Measurements from ENCODE around the gene CMTM5.

- TF ChIP-seq, protein P1, sequence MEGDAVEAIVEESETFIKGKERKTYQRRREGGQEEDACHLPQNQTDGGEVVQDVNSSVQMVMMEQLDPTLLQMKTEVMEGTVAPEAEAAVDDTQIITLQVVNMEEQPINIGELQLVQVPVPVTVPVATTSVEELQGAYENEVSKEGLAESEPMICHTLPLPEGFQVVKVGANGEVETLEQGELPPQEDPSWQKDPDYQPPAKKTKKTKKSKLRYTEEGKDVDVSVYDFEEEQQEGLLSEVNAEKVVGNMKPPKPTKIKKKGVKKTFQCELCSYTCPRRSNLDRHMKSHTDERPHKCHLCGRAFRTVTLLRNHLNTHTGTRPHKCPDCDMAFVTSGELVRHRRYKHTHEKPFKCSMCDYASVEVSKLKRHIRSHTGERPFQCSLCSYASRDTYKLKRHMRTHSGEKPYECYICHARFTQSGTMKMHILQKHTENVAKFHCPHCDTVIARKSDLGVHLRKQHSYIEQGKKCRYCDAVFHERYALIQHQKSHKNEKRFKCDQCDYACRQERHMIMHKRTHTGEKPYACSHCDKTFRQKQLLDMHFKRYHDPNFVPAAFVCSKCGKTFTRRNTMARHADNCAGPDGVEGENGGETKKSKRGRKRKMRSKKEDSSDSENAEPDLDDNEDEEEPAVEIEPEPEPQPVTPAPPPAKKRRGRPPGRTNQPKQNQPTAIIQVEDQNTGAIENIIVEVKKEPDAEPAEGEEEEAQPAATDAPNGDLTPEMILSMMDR (IDR thresholded peaks at IDR 0.05) = no peak
- no peak for TF ChIP-seq POLR2A (IDR thresholded peaks at IDR 0.05)
These were observed 48.3 kb downstream of the CMTM5 start for GRCh38 chr14:23425169-23425568.
